ENCODE measurements around the gene CCDC134. TPM values are rescaled to one million over a fixed set of nuclear protein-coding genes. Genes with fewer than 3 reads are reported as not detected.

Gene CCDC134
- polyA plus RNA-seq, 1 experiment = 6.0 TPM

- Histone ChIP-seq H3K36me3 (ENCODE audit: control insufficient read depth, insufficient read depth, low read length) (no peaks in the 10 kb centered on the region), H3K4me3 (ENCODE audit: low read depth, low read length) (no peak overlapping the region), H3K27me3 (ENCODE audit: control insufficient read depth, insufficient read depth, low read length) (no peaks in the 10 kb centered on the region)
- ChIA-PET POLR2A (no interaction called here), CTCF (interaction anchor here (0.8 to 1.6 kb wide), 4 partner anchors 9 to 127 kb away, joined by 3 to 9 read pairs (median 4); no protein-coding TSS in a partner anchor)
- no peak for DNase-seq (ENCODE audit: low read depth)
- TF ChIP-seq CTCF (IDR thresholded peaks at IDR 0.05; ENCODE audit: insufficient read depth, low read depth, low read length) = no peak
These were observed 17.5 kb downstream of the CCDC134 start for GRCh38 chr22:41818011-41818410.

GRCh38 chr22:41818596-41818995 is 18.1 kb downstream of the CCDC134 start:
- ChIA-PET CTCF (interaction anchor here (0.8 to 1.6 kb wide), 5 partner anchors 9 to 126 kb away, joined by 3 to 9 read pairs (median 3); no protein-coding TSS in a partner anchor), POLR2A (no interaction called here)
- Histone ChIP-seq H3K4me3 (ENCODE audit: low read depth, low read length) (no peak overlapping the region), H3K36me3 (ENCODE audit: control insufficient read depth, insufficient read depth, low read length) (no peaks in the 10 kb centered on the region), H3K27me3 (ENCODE audit: control insufficient read depth, insufficient read depth, low read length) (no peaks in the 10 kb centered on the region)
- no peak for TF ChIP-seq CTCF (IDR thresholded peaks at IDR 0.05; ENCODE audit: insufficient read depth, low read depth, low read length)
- DNase-seq (ENCODE audit: low read depth) = no peak

- Histone ChIP-seq H3K27me3 (ENCODE audit: control insufficient read depth, insufficient read depth, low read length) (no peaks in the 10 kb centered on the region), H3K36me3 (ENCODE audit: control insufficient read depth, insufficient read depth, low read length) (no peaks in the 10 kb centered on the region), H3K4me3 (ENCODE audit: low read depth, low read length) (no peak overlapping the region)
- TF ChIP-seq CTCF (IDR thresholded peaks at IDR 0.05; ENCODE audit: insufficient read depth, low read depth, low read length) = no peak
- CTCF ChIA-PET = interaction anchor here (0.8 to 1.6 kb wide), 2 partner anchors 73 to 122 kb away, joined by 3 to 9 read pairs; no protein-coding TSS in a partner anchor
- POLR2A ChIA-PET = no interaction called here
- DNase-seq (ENCODE audit: low read depth) = no peak
These were observed 18.8 kb downstream of the CCDC134 start for GRCh38 chr22:41819257-41819656.

- POLR2A ChIA-PET = no interaction called here
- no peaks in the 10 kb centered on the region for H3K36me3 ChIP-seq (ENCODE audit: control insufficient read depth, insufficient read depth, low read length)
- CTCF ChIA-PET = interaction anchor here (1.0 kb wide), 1 partner anchor 121 kb away, joined by 3 read pairs; no protein-coding TSS in a partner anchor
- H3K4me3 ChIP-seq (ENCODE audit: low read depth, low read length) = no peak overlapping the region
- no peak for DNase-seq (ENCODE audit: low read depth)
- no peaks in the 10 kb centered on the region for H3K27me3 ChIP-seq (ENCODE audit: control insufficient read depth, insufficient read depth, low read length)
- no peak for TF ChIP-seq CTCF (IDR thresholded peaks at IDR 0.05; ENCODE audit: insufficient read depth, low read depth, low read length)
These were observed 20.0 kb downstream of the CCDC134 start for GRCh38 chr22:41820447-41820846.

- H3K4me3 ChIP-seq (ENCODE audit: low read depth, low read length) = no peak overlapping the region
- no peaks in the 10 kb centered on the region for H3K36me3 ChIP-seq (ENCODE audit: control insufficient read depth, insufficient read depth, low read length)
- no peak for TF ChIP-seq CTCF (IDR thresholded peaks at IDR 0.05; ENCODE audit: insufficient read depth, low read depth, low read length)
- H3K27me3 ChIP-seq (ENCODE audit: control insufficient read depth, insufficient read depth, low read length) = no peaks in the 10 kb centered on the region
- ChIA-PET CTCF (interaction anchor here (0.6 to 2.0 kb wide), 11 partner anchors 13 to 125 kb away, joined by 3 to 13 read pairs (median 4); partner anchors contain the start of gene CENPM), POLR2A (no interaction called here)
- no peak for DNase-seq (ENCODE audit: low read depth)
These were observed 21.2 kb downstream of the CCDC134 start for GRCh38 chr22:41821471-41822316.

All from BJ (cell line).